ENCODE results near the gene PIGU. TPM values are rescaled to one million over a fixed set of nuclear protein-coding genes. Genes with fewer than 3 reads are reported as not detected.
"Not testable (repeated sequence)": the region's sequence is repeated elsewhere in the genome, so short reads cannot be mapped to it uniquely, and the experiment has no call there.

The PIGU gene
- total RNA-seq: 10 to 100 TPM in 2 of 4 donors, 1 to 10 TPM in 2; 9.5 to 17.5 (median 12.5) TPM

DNA sequence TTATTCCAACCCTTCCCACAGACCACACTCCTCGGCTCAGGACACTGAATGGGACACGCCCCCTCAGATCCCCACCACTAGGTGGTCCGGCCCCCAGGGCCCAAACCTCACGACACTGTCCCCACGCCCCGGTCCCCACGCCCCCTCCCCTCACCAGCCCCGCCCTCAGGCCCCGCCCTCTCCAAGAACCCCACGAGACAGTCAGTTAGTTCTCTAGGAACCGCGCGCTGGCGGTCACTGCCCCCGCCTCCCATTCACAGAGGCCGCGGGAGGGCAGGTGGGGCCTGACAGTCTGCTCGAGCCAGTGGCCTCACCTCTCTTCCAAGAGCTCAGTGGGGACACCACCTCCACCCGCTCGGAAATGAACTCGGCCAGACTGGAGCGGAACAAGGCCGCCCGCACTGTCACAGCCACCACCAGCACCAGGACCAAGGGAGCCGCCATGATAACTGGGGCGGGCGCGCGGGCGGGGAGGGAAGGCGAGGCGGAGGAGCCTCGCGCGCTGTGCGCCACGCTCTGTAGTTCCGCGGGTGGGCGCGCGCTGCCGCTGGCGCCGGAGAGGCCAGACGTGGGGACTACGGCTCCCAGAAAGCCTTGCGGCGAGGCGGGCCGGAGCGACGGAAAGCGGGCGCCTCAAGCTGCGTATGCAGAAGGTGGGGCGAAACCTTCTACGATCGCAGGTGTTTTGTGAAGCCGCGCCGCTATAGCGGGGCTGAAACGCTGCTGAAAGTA is at the start of gene PIGU:
Gene PIGU, minus strand, starts transcription at position 451 of the 732 bp plus-strand sequence. Its CDS starts 7 bp downstream, at position 444.
- peak within 1 kb of the TSS; percentile 87 to 95 for H3K4me3 ChIP-seq
- intact Hi-C loops (cut with DNase I; ENCODE audit: low total_unique reads): no loop called here
- peak; percentile 26 to 56 for TF ChIP-seq POLR2A (IDR thresholded peaks at IDR 0.05)
- TF ChIP-seq CTCF (IDR thresholded peaks at IDR 0.05): peak; percentile 18 to 56 (median 47)

GRCh38 chr20:34724172-34724571 is 47.3 kb upstream of the PIGU start:
- Histone ChIP-seq H3K36me3 (no peaks in the 10 kb centered on the region), H3K4me1 (no peaks in the 10 kb centered on the region), H3K27me3 (no peaks in the 10 kb centered on the region), H3K4me3 (no peak overlapping the region), H3K9me3 (no peaks in the 10 kb centered on the region), H3K27ac (no peak overlapping the region)
- intact Hi-C loops (cut with DNase I; ENCODE audit: low total_unique reads): no loop called here
- no peak for TF ChIP-seq CTCF (IDR thresholded peaks at IDR 0.05)
- TF ChIP-seq POLR2A (IDR thresholded peaks at IDR 0.05): no peak
- no peak for DNase-seq

More for the DNA sequence above, at the start of gene PIGU:
- Histone ChIP-seq H3K36me3 (no peaks in the 10 kb centered on the region), H3K27ac (peak within 1 kb of the TSS; percentile 76 to 81), H3K4me1 (no peaks in the 10 kb centered on the region), H3K27me3 (no peaks in the 10 kb centered on the region), H3K9me3 (no peaks in the 10 kb centered on the region)
- peak; percentile 91 to 94 for DNase-seq

DNA sequence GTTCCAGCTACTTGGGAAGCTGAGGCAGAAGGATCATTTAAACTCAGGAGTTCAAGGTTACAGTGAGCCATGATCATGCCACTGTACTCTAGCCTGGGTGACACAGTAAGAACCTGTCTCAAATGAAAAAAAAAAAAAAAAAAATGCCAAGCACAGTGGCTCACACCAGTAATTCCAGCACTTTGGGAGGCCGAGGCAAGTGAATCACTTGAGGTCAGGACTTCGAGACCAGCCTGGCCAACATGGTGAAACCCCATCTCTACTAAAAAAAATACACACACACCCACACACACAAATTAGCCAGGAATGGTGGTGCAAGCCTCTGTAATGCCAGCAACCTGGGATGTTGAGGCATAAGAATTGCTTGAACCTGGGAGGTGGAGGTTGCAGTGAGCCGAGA is 45.7 kb upstream of the PIGU start:
- H3K9me3 ChIP-seq; DNase-seq; H3K4me3 ChIP-seq; H3K27ac ChIP-seq; H3K27me3 ChIP-seq; H3K36me3 ChIP-seq; intact Hi-C loops (cut with DNase I; ENCODE audit: low total_unique reads); H3K4me1 ChIP-seq: not testable (repeated sequence)

DNA sequence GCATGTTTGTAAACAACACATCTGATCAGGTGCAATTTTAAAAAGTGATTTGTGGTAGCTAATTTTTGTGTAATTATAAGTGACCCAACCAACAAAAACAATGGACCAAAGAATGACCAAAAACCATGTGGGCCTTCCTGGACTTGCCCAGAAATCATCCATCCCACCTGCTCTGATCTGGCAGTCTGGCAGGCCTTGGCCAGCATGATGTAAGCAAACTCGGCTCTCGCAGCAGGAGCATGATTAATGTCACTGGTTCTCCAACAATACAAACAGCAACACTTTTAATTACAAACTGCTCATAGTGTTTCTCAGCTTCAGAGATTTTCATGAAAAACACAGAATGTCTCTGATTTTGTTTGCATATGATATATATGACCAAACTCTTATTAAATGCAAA is 43.4 kb upstream of the PIGU start:
- intact Hi-C loops (cut with DNase I; ENCODE audit: low total_unique reads): no loop called here
- Histone ChIP-seq H3K36me3 (no peaks in the 10 kb centered on the region), H3K27me3 (no peaks in the 10 kb centered on the region), H3K4me1 (no peaks in the 10 kb centered on the region), H3K4me3 (no peak overlapping the region), H3K27ac (no peak overlapping the region), H3K9me3 (no peaks in the 10 kb centered on the region)
- DNase-seq: no peak
- no peak for TF ChIP-seq POLR2A (IDR thresholded peaks at IDR 0.05)
- TF ChIP-seq CTCF (IDR thresholded peaks at IDR 0.05): no peak

DNA sequence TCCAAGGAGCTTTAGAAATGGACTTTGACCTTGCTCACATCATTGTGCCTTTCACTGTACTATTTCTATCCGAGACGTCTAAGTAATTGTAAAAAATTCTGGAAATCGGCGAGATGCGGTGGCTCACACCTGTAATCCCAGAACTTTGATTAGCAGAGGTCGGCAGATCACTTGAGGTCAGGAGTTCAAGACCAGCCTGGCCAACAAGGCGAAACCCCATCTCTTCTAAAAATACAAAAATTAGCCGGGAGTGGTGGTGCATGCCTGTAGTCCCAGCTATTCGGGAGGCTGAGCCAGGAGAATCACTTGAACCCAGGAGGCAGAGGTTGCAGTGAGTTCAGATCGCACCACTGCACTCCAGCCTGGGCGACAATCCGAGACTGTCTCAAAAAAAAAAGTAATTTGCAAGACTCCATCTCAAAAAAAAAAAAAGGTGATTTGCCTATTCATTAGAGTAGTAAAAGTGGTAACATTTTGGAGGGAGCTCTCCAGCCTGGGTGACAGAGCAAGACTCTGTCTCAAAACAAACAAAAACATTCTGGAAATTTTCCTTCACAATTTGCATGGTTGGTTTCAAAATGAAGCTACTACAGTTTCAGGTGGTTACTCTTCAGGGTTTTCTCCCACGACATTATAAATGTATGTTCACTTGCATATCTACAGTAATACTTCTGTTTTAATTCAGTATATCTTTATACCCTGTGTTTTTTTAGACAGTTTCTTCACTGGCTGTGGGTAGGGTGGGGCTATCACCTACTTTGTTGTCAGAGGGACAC is 42.5 kb upstream of the PIGU start:
- H3K27me3 ChIP-seq; H3K36me3 ChIP-seq; H3K4me3 ChIP-seq; H3K27ac ChIP-seq; H3K4me1 ChIP-seq; H3K9me3 ChIP-seq; intact Hi-C loops (cut with DNase I; ENCODE audit: low total_unique reads); DNase-seq: not testable (repeated sequence)
